COLO668 (cell line): ENCODE results near the gene BAX.

Experiments
- DNase-seq: peaks from one replicate; lab custom pipeline; 2025; ENCODE audit not compliant: unreplicated experiment; lab: John Stamatoyannopoulos, UW

Gene BAX

GRCh38 chr19:49011194-49011593 is 56.5 kb downstream of the BAX start:
- no peak for DNase-seq
